ENCODE data around the gene PLXNA2.

DNA sequence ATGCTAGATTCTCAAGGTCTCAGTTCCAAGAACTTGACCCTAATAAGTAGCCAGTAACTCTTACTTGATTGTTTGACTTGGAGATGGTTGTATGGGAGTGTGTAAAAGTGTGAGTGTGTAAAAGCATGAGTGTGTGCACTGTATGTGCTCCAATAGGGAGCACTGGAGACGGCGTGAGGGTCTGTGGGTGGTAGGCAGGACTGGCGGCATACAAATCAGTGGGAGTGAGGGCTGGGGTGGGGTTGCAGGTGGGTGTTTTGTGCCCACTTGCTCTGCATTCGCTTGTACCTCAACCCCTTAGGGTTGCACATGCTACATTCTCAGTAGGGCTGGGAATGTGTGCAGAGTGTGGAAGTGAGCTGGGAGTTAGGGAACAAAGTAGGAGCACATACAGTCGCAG is 253.7 kb downstream of the PLXNA2 start:
- TF ChIP-seq, protein P1, sequence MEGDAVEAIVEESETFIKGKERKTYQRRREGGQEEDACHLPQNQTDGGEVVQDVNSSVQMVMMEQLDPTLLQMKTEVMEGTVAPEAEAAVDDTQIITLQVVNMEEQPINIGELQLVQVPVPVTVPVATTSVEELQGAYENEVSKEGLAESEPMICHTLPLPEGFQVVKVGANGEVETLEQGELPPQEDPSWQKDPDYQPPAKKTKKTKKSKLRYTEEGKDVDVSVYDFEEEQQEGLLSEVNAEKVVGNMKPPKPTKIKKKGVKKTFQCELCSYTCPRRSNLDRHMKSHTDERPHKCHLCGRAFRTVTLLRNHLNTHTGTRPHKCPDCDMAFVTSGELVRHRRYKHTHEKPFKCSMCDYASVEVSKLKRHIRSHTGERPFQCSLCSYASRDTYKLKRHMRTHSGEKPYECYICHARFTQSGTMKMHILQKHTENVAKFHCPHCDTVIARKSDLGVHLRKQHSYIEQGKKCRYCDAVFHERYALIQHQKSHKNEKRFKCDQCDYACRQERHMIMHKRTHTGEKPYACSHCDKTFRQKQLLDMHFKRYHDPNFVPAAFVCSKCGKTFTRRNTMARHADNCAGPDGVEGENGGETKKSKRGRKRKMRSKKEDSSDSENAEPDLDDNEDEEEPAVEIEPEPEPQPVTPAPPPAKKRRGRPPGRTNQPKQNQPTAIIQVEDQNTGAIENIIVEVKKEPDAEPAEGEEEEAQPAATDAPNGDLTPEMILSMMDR (IDR thresholded peaks at IDR 0.05): no peak
- TF ChIP-seq POLR2AphosphoS5 (IDR thresholded peaks at IDR 0.05; ENCODE audit: insufficient read depth in 1 of 2, low read depth in 1 of 2): no peak

Measured in vagina (tissue), 2 donors.